Vagina (tissue), 2 donors: ENCODE data around the gene CBY2.

ENCODE experiments used
- CTCF ChIP-seq, 3 experiments: fragments of 450-650 bp in 2 of 3; fragments of 200-600 bp in 1 of 3; sonication (generic) in 1 of 3; IDR thresholded peaks; one replicate each; pipeline ENCODE4 v1.5.1; 2017 to 2019; ENCODE audit warnings: antibody characterized with exemption in 3 of 3, mild to moderate bottlenecking in 2 of 3, moderate library complexity in 2 of 3
- POLR2A ChIP-seq, 2 donors: fragments of 450-650 bp; IDR thresholded peaks; one replicate each; pipeline ENCODE4 v1.6.1; 2017; ENCODE audit warnings: antibody characterized with exemption in 2 of 2, mild to moderate bottlenecking in 2 of 2, moderate library complexity in 2 of 2
- POLR2AphosphoS5 ChIP-seq, 2 donors: sonication (generic); formaldehyde crosslinking; IDR thresholded peaks; one replicate each; pipeline ENCODE4 v1.9.0; 2017; ENCODE audit warnings: antibody characterized with exemption in 2 of 2, mild to moderate bottlenecking in 2 of 2, low read depth in 1 of 2; ENCODE audit not compliant: insufficient read depth in 1 of 2

GRCh38 chr13:45750566-45750965, 48.4 kb downstream of the CBY2 start:
- TF ChIP-seq CTCF (IDR thresholded peaks at IDR 0.05): no peak
- TF ChIP-seq POLR2AphosphoS5 (IDR thresholded peaks at IDR 0.05; ENCODE audit: insufficient read depth in 1 of 2, low read depth in 1 of 2): no peak
- no peak for TF ChIP-seq POLR2A (IDR thresholded peaks at IDR 0.05)
